ACHN (cell line): ENCODE data around the gene MKRN3.
"Not testable (repeated sequence)": the region's sequence is repeated elsewhere in the genome, so short reads cannot be mapped to it uniquely, and the experiment has no call there.

Source experiments
- DNase-seq: peaks from one replicate; pipeline ENCODE4 v3.0.0-alpha.2; 2015
- in situ Hi-C: cut with HindIII; loops from 2 replicates; pipeline ENCODE4 v1.10.0; 2017; ENCODE audit warnings: low sequenced_read_pairs, low pct_ligation_motif_present, low pct_unique_long_range_greater_than_20kb

The MKRN3 gene

GRCh38 chr15:23576061-23576460, 10.6 kb downstream of the MKRN3 start:
- no peak for DNase-seq
- in situ Hi-C loops, result no loop called here

GRCh38 chr15:23578521-23579150, 13.2 kb downstream of the MKRN3 start:
- in situ Hi-C loops, result no loop called here
- no peak for DNase-seq

- no peak for DNase-seq
- in situ Hi-C loops, result no loop called here
Observed at GRCh38 chr15:23588268-23588667, 22.8 kb downstream of the MKRN3 start.

- no peak for DNase-seq
- in situ Hi-C loops, result no loop called here
Observed at GRCh38 chr15:23589012-23589411, 23.5 kb downstream of the MKRN3 start.

GRCh38 chr15:23594252-23594770, 28.8 kb downstream of the MKRN3 start:
- no peak for DNase-seq
- in situ Hi-C loops, result no loop called here

- in situ Hi-C loops, result no loop called here
- DNase-seq, result no peak
Observed at GRCh38 chr15:23595368-23595767, 29.9 kb downstream of the MKRN3 start.

GRCh38 chr15:23596736-23597135, 31.3 kb downstream of the MKRN3 start:
- in situ Hi-C loops, result no loop called here

GRCh38 chr15:23597278-23597677, 31.8 kb downstream of the MKRN3 start:
- DNase-seq, in situ Hi-C loops: not testable (repeated sequence)

More at GRCh38 chr15:23596736-23597135, 31.3 kb downstream of the MKRN3 start:
- DNase-seq, result no peak

- in situ Hi-C loops, result no loop called here
- DNase-seq, result no peak
Observed at GRCh38 chr15:23599053-23599452, 33.6 kb downstream of the MKRN3 start.

- no peak for DNase-seq
- in situ Hi-C loops, result no loop called here
Observed at GRCh38 chr15:23602124-23602523, 36.6 kb downstream of the MKRN3 start.

GRCh38 chr15:23606226-23606625, 40.8 kb downstream of the MKRN3 start:
- in situ Hi-C loops, result no loop called here

GRCh38 chr15:23616536-23616935, 51.1 kb downstream of the MKRN3 start:
- in situ Hi-C loops, result no loop called here
- no peak for DNase-seq

More at GRCh38 chr15:23606226-23606625, 40.8 kb downstream of the MKRN3 start:
- no peak for DNase-seq
